ENCODE results near the gene SH3TC1. TPM values are rescaled to one million over a fixed set of nuclear protein-coding genes. Genes with fewer than 3 reads are reported as not detected.

The SH3TC1 gene
- total and polyA plus RNA-seq, 2 of the 8 experiments (the other 6 are each of a cell fraction or from before 2014, with no cell fraction given): 0.15 TPM; not detected in 1

GRCh38 chr4:8205241-8205707, 6.2 kb downstream of the SH3TC1 start:
- Histone ChIP-seq H3K14ac (ENCODE audit: insufficient read length) (no peak overlapping the region), H4K8ac (ENCODE audit: extremely low read depth, insufficient read depth, low read length) (no peak overlapping the region), H4K20me1 (replicated peaks in 1 of 2; ENCODE audit: control insufficient read depth in 1 of 2, insufficient read depth in 2 of 2, low read length in 2 of 2) (peaks cover 0 to under 1% of the 10 kb centered on the region in 2 experiments), H3K9ac (replicated peaks in 1 of 4; ENCODE audit: extremely low read depth in 1 of 4, low read depth in 3 of 4, low read length in 3 of 4) (no peak overlapping the region), H4K5ac (ENCODE audit: insufficient read length, low read depth, low read length) (no peak overlapping the region), H3K4me3 (ENCODE audit: extremely low read depth in 1 of 4, insufficient read depth in 2 of 4, low read depth in 3 of 4, low read length in 4 of 4) (no peak overlapping the region), H3K4me1 (replicated peaks in 1 of 4; ENCODE audit: control insufficient read depth in 3 of 4, insufficient read depth in 4 of 4, low read length in 3 of 4) (no peaks in the 10 kb centered on the region; a peak in 2 of 7 replicates), H3K36me3 (ENCODE audit: control insufficient read depth in 2 of 4, insufficient read depth in 4 of 4, low read length in 3 of 4) (no peaks in the 10 kb centered on the region), H2BK15ac (ENCODE audit: low read length) (no peak overlapping the region), H2BK12ac (ENCODE audit: low read depth, low read length) (0 out of 2 replicates have a peak overlapping the region, but pooled peaks have one; percentile 17), H3K4me2 (ENCODE audit: insufficient read depth in 1 of 2, low read depth in 2 of 2, low read length in 2 of 2) (no peak overlapping the region), H3K4ac (replicated peaks; ENCODE audit: insufficient read length, low read depth, low read length) (no peak overlapping the region), H3K9me3 (ENCODE audit: insufficient read depth in 2 of 2, low read depth in 1 of 2, low read length in 1 of 2) (no peaks in the 10 kb centered on the region), H3K79me1 (ENCODE audit: low read depth, low read length) (no peaks in the 10 kb centered on the region), H3K27ac (ENCODE audit: low read depth, low read length) (no peak overlapping the region), H3K23me2 (ENCODE audit: low read depth, low read length) (no peaks in the 10 kb centered on the region), H3K79me2 (ENCODE audit: control insufficient read depth in 1 of 2, insufficient read depth in 2 of 2, low read length in 2 of 2) (no peaks in the 10 kb centered on the region), H4K91ac (replicated peaks; ENCODE audit: insufficient read length, low read length) (no peak overlapping the region), H3K23ac (ENCODE audit: insufficient read length) (no peak overlapping the region), H3K27me3 (replicated peaks in 1 of 4; ENCODE audit: control insufficient read depth in 3 of 4, extremely low read depth in 1 of 4, insufficient read depth in 3 of 4, low read length in 3 of 4) (no peaks in the 10 kb centered on the region), H2BK120ac (replicated peaks; ENCODE audit: low read depth, low read length) (no peak overlapping the region), H2BK5ac (ENCODE audit: low read depth, low read length) (no peak overlapping the region), H3K56ac (replicated peaks; ENCODE audit: insufficient read length, low read depth, low read length) (no peak overlapping the region), H2BK20ac (ENCODE audit: low read length) (no peak overlapping the region), H2AK5ac (ENCODE audit: low read depth, low read length) (no peak overlapping the region), H2AFZ (ENCODE audit: low read length) (no peak overlapping the region), H3K18ac (ENCODE audit: extremely low read depth, low read length) (no peak overlapping the region)
- DNase-seq (ENCODE audit: low read depth in 1 of 2, low spot score in 2 of 2): no peak
- CTCF ChIA-PET (ENCODE audit: partially characterized antibody): interaction anchor here (1.3 to 4.6 kb wide), 3 partner anchors 20 to 31 kb away, joined by 3 to 17 read pairs (median 6); no protein-coding TSS in a partner anchor
- POLR2A ChIA-PET (ENCODE audit: partially characterized antibody): no interaction called here
- 90% methylated on average over 12 of the region's 19 CpGs; no CpG with 5 or more reads in 1 of the 2 experiments for WGBS, 2 experiments (ENCODE audit: extremely low coverage in 1 of 2, insufficient coverage in 1 of 2, insufficient read length in 1 of 2, insufficient replicate concordance in 2 of 2, low coverage in 1 of 2, low lambda C conversion rate in 2 of 2, missing lambda C conversion rate in 1 of 2)
- FAIRE-seq: no peak
- TF ChIP-seq SAP30 (IDR thresholded peaks at IDR 0.05; ENCODE audit: insufficient read depth, insufficient replicate concordance, low read length) (no peak), RNF2 (IDR thresholded peaks at IDR 0.05; ENCODE audit: borderline replicate concordance, low read depth, low read length, missing control alignments, poor library complexity, severe bottlenecking) (no peak), USF2 (IDR thresholded peaks at IDR 0.05; ENCODE audit: low read length) (no peak), ATF3 (IDR thresholded peaks at IDR 0.05; ENCODE audit: insufficient read depth, low read depth, low read length) (no peak)
